ENCODE measurements around the gene LAG3. TPM values are rescaled to one million over a fixed set of nuclear protein-coding genes. Genes with fewer than 3 reads are reported as not detected.

LAG3 gene
- total and polyA plus RNA-seq, 4 donors = 0.82 to 1.7 (median 1.4) TPM

DNA sequence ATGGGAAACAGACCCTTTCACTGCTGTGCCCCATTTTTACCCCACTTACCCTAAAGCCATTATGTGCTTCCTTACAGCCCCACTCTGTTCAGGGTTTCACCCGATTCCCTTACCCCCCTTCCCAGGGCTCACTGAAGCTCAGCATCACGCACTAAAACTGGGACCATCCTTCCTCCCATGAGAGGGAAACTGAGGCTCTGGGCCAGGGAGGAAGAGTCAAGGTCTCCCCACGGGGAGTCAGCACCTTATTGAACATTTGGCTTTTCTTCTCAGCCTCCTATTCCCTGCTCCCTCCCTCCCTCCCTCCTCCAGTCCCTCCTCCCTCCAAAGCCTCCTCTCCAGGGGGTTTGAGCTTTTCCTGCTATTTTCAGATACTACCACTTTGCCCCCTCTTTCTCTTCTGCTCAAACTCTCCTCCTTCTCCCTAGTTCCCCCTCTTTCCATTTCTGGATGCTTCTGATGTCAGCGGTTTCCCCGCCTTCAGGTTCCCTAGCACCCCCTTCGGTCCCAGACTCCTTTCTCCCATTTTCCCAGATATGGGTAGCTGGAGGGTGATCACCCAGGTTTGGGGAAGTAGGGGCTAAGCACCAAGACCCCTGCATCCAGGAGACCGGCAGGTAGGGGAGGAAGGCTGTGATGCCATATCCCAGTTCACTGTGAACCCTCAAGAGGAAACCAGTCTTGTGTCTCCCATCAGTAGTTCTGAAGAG lies 50.3 kb downstream of the LAG3 start:
- Histone ChIP-seq H3K27ac (ENCODE audit: low read depth in 1 of 2, low read length in 1 of 2) (no peak overlapping the region), H3K9ac (ENCODE audit: insufficient read depth in 1 of 2, low read length in 2 of 2) (no peak overlapping the region), H3K4me1 (ENCODE audit: control insufficient read depth in 5 of 5, insufficient read depth in 5 of 5, low read length in 5 of 5) (peaks cover 0 to 30% (median 9%) of the 10 kb centered on the region in 5 donors), H3K27me3 (ENCODE audit: control insufficient read depth in 3 of 3, insufficient read depth in 3 of 3, low read length in 2 of 3) (peaks cover 0 to 12% (median 3%) of the 10 kb centered on the region in 3 donors), H3K36me3 (ENCODE audit: control insufficient read depth in 4 of 4, insufficient read depth in 4 of 4, low read length in 4 of 4) (peaks cover 0 to 15% (median 3%) of the 10 kb centered on the region in 4 donors), H3K4me3 (no peak overlapping the region), H3K9me3 (ENCODE audit: control insufficient read depth in 4 of 4, insufficient read depth in 3 of 4, low read length in 3 of 4) (peaks cover 0 to 3% (median 0%) of the 10 kb centered on the region in 4 donors)
- 69 to 91% methylated on average over 7 of the region's 7 CpGs for WGBS, 2 donors
- TF ChIP-seq, protein P1, sequence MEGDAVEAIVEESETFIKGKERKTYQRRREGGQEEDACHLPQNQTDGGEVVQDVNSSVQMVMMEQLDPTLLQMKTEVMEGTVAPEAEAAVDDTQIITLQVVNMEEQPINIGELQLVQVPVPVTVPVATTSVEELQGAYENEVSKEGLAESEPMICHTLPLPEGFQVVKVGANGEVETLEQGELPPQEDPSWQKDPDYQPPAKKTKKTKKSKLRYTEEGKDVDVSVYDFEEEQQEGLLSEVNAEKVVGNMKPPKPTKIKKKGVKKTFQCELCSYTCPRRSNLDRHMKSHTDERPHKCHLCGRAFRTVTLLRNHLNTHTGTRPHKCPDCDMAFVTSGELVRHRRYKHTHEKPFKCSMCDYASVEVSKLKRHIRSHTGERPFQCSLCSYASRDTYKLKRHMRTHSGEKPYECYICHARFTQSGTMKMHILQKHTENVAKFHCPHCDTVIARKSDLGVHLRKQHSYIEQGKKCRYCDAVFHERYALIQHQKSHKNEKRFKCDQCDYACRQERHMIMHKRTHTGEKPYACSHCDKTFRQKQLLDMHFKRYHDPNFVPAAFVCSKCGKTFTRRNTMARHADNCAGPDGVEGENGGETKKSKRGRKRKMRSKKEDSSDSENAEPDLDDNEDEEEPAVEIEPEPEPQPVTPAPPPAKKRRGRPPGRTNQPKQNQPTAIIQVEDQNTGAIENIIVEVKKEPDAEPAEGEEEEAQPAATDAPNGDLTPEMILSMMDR (IDR thresholded peaks at IDR 0.05; ENCODE audit: control extremely low read depth, extremely low read depth) = no peak
- no peak for DNase-seq
- ATAC-seq (ENCODE audit: insufficient read depth, low FRiP score) = no peak

DNA sequence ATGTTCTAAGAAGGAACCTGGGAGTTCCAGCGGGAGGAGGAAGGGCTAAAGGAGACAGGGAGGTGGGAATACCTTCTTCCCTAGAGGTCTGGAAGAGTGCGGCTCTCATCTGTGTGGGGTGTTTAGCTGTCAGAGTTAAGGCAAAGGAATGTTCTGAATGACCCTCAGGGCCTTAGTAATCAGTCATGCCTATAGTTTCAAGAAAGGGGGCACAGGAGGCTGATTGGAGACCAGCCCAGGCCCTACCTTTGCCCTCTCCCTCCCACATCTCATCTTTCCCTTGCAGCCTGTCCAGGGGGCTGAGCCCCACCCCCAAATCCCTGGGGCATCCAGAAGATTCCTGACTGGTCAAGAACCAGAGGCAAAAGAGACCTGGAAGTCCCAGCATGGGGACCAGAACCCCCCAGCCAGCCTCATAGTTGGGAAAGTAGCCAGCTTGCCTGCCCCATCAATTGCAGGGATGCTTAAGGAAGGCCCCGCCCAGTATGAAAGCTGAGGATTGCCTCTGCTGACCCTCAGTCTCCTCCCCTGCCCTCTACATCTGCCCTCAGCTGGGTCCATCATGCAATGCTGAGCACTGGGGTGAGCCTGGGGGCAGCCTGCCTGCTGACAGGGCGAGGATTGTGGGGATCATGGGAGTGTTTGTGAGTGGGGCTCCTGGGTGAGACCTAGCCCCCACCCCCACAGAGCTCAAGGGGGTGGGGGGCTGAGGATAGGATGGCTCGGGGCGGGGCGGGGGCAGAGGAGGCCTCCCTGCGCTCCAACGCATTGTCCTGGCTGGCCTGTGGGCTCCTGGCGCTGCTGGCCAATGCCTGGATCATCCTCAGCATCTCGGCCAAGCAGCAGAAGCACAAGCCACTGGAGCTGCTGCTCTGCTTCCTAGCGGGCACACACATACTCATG lies 51.1 kb downstream of the LAG3 start:
- TF ChIP-seq, protein P1 (IDR thresholded peaks at IDR 0.05; ENCODE audit: control extremely low read depth, extremely low read depth) = no peak
- peaks cover 0 to 10% (median 0%) of the 10 kb centered on the region in 4 donors for H3K36me3 ChIP-seq (ENCODE audit: control insufficient read depth in 4 of 4, insufficient read depth in 4 of 4, low read length in 4 of 4)
- ATAC-seq (ENCODE audit: insufficient read depth, low FRiP score) (no peak), DNase-seq (no peak)
- 80 to 83% methylated on average over 10 to 12 of the region's 12 CpGs for WGBS, 2 donors
- H3K4me1 ChIP-seq (ENCODE audit: control insufficient read depth in 5 of 5, insufficient read depth in 5 of 5, low read length in 5 of 5) = peaks cover 0 to 31% (median 8%) of the 10 kb centered on the region in 5 donors
- H3K27ac ChIP-seq (ENCODE audit: low read depth in 1 of 2, low read length in 1 of 2) = no peak overlapping the region
- no peaks in the 10 kb centered on the region for H3K9me3 ChIP-seq (ENCODE audit: control insufficient read depth in 4 of 4, insufficient read depth in 3 of 4, low read length in 3 of 4)
- H3K27me3 ChIP-seq (ENCODE audit: control insufficient read depth in 3 of 3, insufficient read depth in 3 of 3, low read length in 2 of 3) = peaks cover 0 to 12% (median 3%) of the 10 kb centered on the region in 3 donors
- H3K4me3 ChIP-seq = no peak overlapping the region
- H3K9ac ChIP-seq (ENCODE audit: insufficient read depth in 1 of 2, low read length in 2 of 2) = no peak overlapping the region

DNA sequence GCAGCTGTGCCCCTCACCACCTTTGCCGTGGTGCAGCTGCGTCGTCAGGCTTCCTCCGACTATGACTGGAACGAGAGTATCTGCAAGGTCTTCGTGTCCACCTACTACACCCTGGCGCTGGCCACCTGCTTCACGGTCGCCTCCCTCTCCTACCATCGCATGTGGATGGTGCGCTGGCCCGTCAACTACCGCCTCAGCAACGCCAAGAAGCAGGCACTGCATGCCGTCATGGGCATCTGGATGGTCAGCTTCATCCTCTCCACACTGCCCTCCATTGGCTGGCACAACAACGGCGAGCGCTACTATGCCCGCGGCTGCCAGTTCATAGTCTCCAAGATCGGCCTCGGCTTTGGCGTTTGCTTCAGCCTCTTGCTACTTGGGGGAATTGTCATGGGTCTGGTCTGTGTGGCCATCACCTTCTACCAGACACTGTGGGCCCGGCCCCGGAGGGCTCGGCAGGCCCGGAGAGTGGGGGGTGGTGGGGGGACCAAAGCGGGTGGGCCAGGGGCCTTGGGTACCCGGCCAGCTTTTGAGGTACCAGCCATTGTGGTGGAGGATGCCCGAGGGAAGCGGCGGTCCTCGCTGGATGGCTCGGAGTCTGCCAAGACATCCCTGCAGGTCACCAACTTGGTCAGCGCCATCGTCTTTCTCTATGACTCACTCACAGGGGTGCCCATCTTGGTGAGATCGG lies 51.9 kb downstream of the LAG3 start:
- ATAC-seq (ENCODE audit: insufficient read depth, low FRiP score) = no peak
- no peak for DNase-seq
- TF ChIP-seq, protein P1 (IDR thresholded peaks at IDR 0.05; ENCODE audit: control extremely low read depth, extremely low read depth) = no peak
- Histone ChIP-seq H3K36me3 (ENCODE audit: control insufficient read depth in 4 of 4, insufficient read depth in 4 of 4, low read length in 4 of 4) (peaks cover 0 to 9% (median 0%) of the 10 kb centered on the region in 4 donors), H3K9me3 (ENCODE audit: control insufficient read depth in 4 of 4, insufficient read depth in 3 of 4, low read length in 3 of 4) (no peaks in the 10 kb centered on the region), H3K9ac (ENCODE audit: insufficient read depth in 1 of 2, low read length in 2 of 2) (no peak overlapping the region), H3K4me1 (ENCODE audit: control insufficient read depth in 5 of 5, insufficient read depth in 5 of 5, low read length in 5 of 5) (peaks cover 0 to 35% (median 9%) of the 10 kb centered on the region in 5 donors), H3K27ac (ENCODE audit: low read depth in 1 of 2, low read length in 1 of 2) (no peak overlapping the region), H3K27me3 (ENCODE audit: control insufficient read depth in 3 of 3, insufficient read depth in 3 of 3, low read length in 2 of 3) (peaks cover 0 to 12% (median 3%) of the 10 kb centered on the region in 3 donors), H3K4me3 (no peak overlapping the region)
- WGBS, 2 donors = 90 to 92% methylated on average over 36 to 37 of the region's 37 CpGs
